ENCODE measurements around the gene GALNT4.

GRCh38 chr12:89537389-89537788, 12.8 kb upstream of the GALNT4 start:
- TF ChIP-seq BCLAF1 (IDR thresholded peaks at IDR 0.05) (no peak), POLR2AphosphoS5 (IDR thresholded peaks at IDR 0.05; ENCODE audit: low read length) (no peak), RFX5 (IDR thresholded peaks at IDR 0.05; ENCODE audit: low read depth, low read length) (no peak), ZNF24 (IDR thresholded peaks at IDR 0.05) (no peak), USF1 (IDR thresholded peaks at IDR 0.05; ENCODE audit: borderline replicate concordance, extremely low read length, insufficient read depth, low read depth, low read length) (no peak), REST (IDR thresholded peaks at IDR 0.05; ENCODE audit: low read depth, low read length) (no peak), TAF1 (IDR thresholded peaks at IDR 0.05; ENCODE audit: borderline replicate concordance, low read depth, low read length) (no peak), TCF12 (IDR thresholded peaks at IDR 0.05; ENCODE audit: low read depth, low read length) (no peak), YY1 (IDR thresholded peaks at IDR 0.05; ENCODE audit: low read depth, low read length) (no peak)
- TF ChIP-seq, protein P1, sequence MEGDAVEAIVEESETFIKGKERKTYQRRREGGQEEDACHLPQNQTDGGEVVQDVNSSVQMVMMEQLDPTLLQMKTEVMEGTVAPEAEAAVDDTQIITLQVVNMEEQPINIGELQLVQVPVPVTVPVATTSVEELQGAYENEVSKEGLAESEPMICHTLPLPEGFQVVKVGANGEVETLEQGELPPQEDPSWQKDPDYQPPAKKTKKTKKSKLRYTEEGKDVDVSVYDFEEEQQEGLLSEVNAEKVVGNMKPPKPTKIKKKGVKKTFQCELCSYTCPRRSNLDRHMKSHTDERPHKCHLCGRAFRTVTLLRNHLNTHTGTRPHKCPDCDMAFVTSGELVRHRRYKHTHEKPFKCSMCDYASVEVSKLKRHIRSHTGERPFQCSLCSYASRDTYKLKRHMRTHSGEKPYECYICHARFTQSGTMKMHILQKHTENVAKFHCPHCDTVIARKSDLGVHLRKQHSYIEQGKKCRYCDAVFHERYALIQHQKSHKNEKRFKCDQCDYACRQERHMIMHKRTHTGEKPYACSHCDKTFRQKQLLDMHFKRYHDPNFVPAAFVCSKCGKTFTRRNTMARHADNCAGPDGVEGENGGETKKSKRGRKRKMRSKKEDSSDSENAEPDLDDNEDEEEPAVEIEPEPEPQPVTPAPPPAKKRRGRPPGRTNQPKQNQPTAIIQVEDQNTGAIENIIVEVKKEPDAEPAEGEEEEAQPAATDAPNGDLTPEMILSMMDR (IDR thresholded peaks at IDR 0.05 in 2 of 3, conservative IDR thresholded peaks at IDR 0.05 in 1 of 3; ENCODE audit: control insufficient read depth in 2 of 3, extremely low read depth in 1 of 3, insufficient read depth in 1 of 3, low read depth in 3 of 3, low read length in 3 of 3): no peak
